Measurements from ENCODE around the gene TGFBR3L.
"Not testable (repeated sequence)": the region's sequence is repeated elsewhere in the genome, so short reads cannot be mapped to it uniquely, and the experiment has no call there.

DNA sequence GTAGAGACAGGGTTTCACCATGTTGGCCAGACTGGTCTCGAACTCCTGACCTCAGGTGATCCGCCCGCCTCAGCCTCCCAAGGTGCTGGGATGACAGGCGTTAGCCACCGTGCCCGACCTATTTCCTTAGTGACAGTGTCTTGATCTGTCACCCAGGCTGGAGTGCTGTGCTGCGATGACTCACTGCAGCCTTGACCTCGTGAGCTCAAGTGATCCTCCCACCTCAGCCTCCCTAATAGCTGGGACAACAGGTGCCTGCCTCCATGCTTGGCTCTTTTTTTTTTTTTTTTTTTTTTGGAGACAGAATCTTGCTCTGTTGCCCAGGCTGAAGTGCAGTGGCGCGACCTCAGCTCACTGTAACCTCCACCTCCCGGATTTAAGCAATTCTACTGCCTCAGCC lies 15.4 kb downstream of the TGFBR3L start:
- not testable (repeated sequence) for TF ChIP-seq CTCF (optimal IDR thresholded peaks at IDR 0.05 in 1 of 3, IDR thresholded peaks at IDR 0.05 in 1 of 3, conservative IDR thresholded peaks at IDR 0.05 in 1 of 3; ENCODE audit: extremely low read depth in 1 of 3, insufficient read depth in 2 of 3, low read length in 3 of 3); EZH2 (IDR thresholded peaks at IDR 0.05; ENCODE audit: low read length)

Data from keratinocyte (primary cell).